ENCODE measurements around the gene ASTN2. TPM values are rescaled to one million over a fixed set of nuclear protein-coding genes. Genes with fewer than 3 reads are reported as not detected.

ASTN2 gene
- polyA plus RNA-seq, 3 donors from 2014 or later: 1.7 to 4.5 (median 2.2) TPM

- H3K27me3 Mint-ChIP-seq (ENCODE audit: low read depth in 3 of 3): peaks cover 0 to 3% (median 3%) of the 10 kb centered on the region in 3 donors
- H3K4me3 Mint-ChIP-seq: no peak overlapping the region
- H3K27ac Mint-ChIP-seq: no peak overlapping the region
- H3K4me1 Mint-ChIP-seq: no peaks in the 10 kb centered on the region
- DNase-seq: no peak
- peaks cover 0 to 23% (median 2%) of the 10 kb centered on the region in 6 donors for H3K9me3 Mint-ChIP-seq
- H3K36me3 Mint-ChIP-seq: peaks cover 0 to 7% (median 0%) of the 10 kb centered on the region in 3 donors
These were observed 469.0 kb downstream of the ASTN2 start for GRCh38 chr9:116945817-116946216.

- Mint-ChIP-seq H3K4me1 (no peaks in the 10 kb centered on the region), H3K4me3 (no peak overlapping the region), H3K36me3 (peaks cover 0 to 7% (median 0%) of the 10 kb centered on the region in 3 donors), H3K27ac (no peak overlapping the region), H3K9me3 (peaks cover 0 to 23% (median 2%) of the 10 kb centered on the region in 6 donors), H3K27me3 (ENCODE audit: low read depth in 3 of 3) (peaks cover 0 to 3% (median 3%) of the 10 kb centered on the region in 3 donors)
- DNase-seq: no peak
These were observed 469.9 kb downstream of the ASTN2 start for GRCh38 chr9:116944714-116945534.

GRCh38 chr9:116943970-116944369, 470.9 kb downstream of the ASTN2 start:
- Mint-ChIP-seq H3K27ac (no peak overlapping the region), H3K36me3 (peaks cover 0 to 7% (median 0%) of the 10 kb centered on the region in 3 donors), H3K27me3 (ENCODE audit: low read depth in 3 of 3) (peaks cover 0 to 3% (median 3%) of the 10 kb centered on the region in 3 donors), H3K4me3 (no peak overlapping the region), H3K4me1 (no peaks in the 10 kb centered on the region), H3K9me3 (peaks cover 0 to 17% (median 0%) of the 10 kb centered on the region in 6 donors)
- no peak for DNase-seq

- DNase-seq: no peak
- Mint-ChIP-seq H3K27me3 (ENCODE audit: low read depth in 3 of 3) (peaks cover 3% of the 10 kb centered on the region in 3 donors), H3K9me3 (peaks cover 0 to 11% (median 0%) of the 10 kb centered on the region in 6 donors), H3K4me1 (no peaks in the 10 kb centered on the region), H3K36me3 (peaks cover 0 to 7% (median 0%) of the 10 kb centered on the region in 3 donors), H3K27ac (no peak overlapping the region), H3K4me3 (no peak overlapping the region)
These were observed 472.2 kb downstream of the ASTN2 start for GRCh38 chr9:116942593-116943061.

- Mint-ChIP-seq H3K4me1 (no peaks in the 10 kb centered on the region), H3K27me3 (ENCODE audit: low read depth in 3 of 3) (peaks cover 3 to 11% (median 4%) of the 10 kb centered on the region in 3 donors), H3K27ac (no peak overlapping the region), H3K36me3 (peaks cover 0 to 5% (median 0%) of the 10 kb centered on the region in 3 donors), H3K9me3 (peaks cover 2 to 19% (median 3%) of the 10 kb centered on the region in 6 donors), H3K4me3 (no peak overlapping the region)
- no peak for DNase-seq
These were observed 473.6 kb downstream of the ASTN2 start for GRCh38 chr9:116941266-116941665.

GRCh38 chr9:116940614-116941215, 474.1 kb downstream of the ASTN2 start:
- H3K27ac Mint-ChIP-seq: no peak overlapping the region
- H3K4me3 Mint-ChIP-seq: no peak overlapping the region
- H3K9me3 Mint-ChIP-seq: peaks cover 3 to 24% (median 6%) of the 10 kb centered on the region in 6 donors
- H3K36me3 Mint-ChIP-seq: peaks cover 0 to 3% (median 0%) of the 10 kb centered on the region in 3 donors
- H3K4me1 Mint-ChIP-seq: no peaks in the 10 kb centered on the region
- no peak for DNase-seq
- peaks cover 3 to 16% (median 10%) of the 10 kb centered on the region in 3 donors for H3K27me3 Mint-ChIP-seq (ENCODE audit: low read depth in 3 of 3)

DNA sequence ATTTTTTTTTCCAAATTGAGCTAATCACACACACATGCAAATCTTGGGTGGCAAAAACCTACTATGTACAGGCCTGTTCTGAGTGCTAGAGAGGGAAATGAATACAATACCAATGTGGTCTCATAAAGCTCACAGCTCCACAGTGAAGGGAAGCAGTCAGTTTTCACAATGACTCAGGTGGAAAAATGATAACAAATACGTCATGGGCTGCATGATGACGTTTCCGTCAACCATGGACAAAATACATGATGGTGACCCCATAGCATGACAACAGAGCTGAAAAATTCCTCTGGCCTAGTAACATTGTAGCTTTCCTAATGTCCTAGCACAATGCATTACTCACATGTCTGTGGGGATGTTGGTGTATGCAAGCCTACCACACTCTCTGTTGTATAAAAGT, 475.2 kb downstream of the ASTN2 start:
- DNase-seq: no peak
- Mint-ChIP-seq H3K27ac (no peak overlapping the region), H3K27me3 (ENCODE audit: low read depth in 3 of 3) (peaks cover 3 to 17% (median 13%) of the 10 kb centered on the region in 3 donors), H3K9me3 (peaks cover 3 to 31% (median 6%) of the 10 kb centered on the region in 6 donors), H3K4me1 (no peaks in the 10 kb centered on the region), H3K4me3 (no peak overlapping the region), H3K36me3 (peaks cover 0 to 3% (median 0%) of the 10 kb centered on the region in 3 donors)

DNA sequence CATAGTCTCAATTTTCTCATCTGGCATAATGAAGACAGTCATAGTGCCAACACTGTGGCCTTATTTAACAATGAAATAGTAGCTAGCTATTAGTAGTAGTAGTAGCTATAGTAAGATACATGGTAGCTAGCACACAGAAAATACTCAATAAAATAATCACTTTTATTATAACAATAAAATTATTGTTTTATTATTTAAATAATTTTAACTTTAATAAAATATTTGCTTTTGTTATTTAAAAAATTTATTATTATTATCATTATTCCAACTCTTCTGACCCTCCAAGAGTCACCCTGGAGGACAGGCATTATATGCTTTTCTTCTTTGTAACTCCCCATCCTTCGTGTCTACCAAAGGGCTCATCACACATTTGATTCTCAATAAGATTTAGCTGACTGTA, 475.7 kb downstream of the ASTN2 start:
- H3K27ac Mint-ChIP-seq: no peak overlapping the region
- peaks cover 5 to 31% (median 8%) of the 10 kb centered on the region in 6 donors for H3K9me3 Mint-ChIP-seq
- DNase-seq: no peak
- H3K36me3 Mint-ChIP-seq: peaks cover 0 to 2% (median 0%) of the 10 kb centered on the region in 3 donors
- peaks cover 3 to 17% (median 13%) of the 10 kb centered on the region in 3 donors for H3K27me3 Mint-ChIP-seq (ENCODE audit: low read depth in 3 of 3)
- H3K4me3 Mint-ChIP-seq: no peak overlapping the region
- no peaks in the 10 kb centered on the region for H3K4me1 Mint-ChIP-seq

- H3K27ac Mint-ChIP-seq: peak overlapping the region in 2 of 6 donors; percentile 26 to 51
- H3K4me1 Mint-ChIP-seq: no peaks in the 10 kb centered on the region
- DNase-seq: no peak
- H3K27me3 Mint-ChIP-seq (ENCODE audit: low read depth in 3 of 3): peaks cover 3 to 15% (median 13%) of the 10 kb centered on the region in 3 donors
- no peaks in the 10 kb centered on the region for H3K36me3 Mint-ChIP-seq
- peaks cover 5 to 25% (median 9%) of the 10 kb centered on the region in 6 donors for H3K9me3 Mint-ChIP-seq
- H3K4me3 Mint-ChIP-seq: no peak overlapping the region
These were observed 477.5 kb downstream of the ASTN2 start for GRCh38 chr9:116937361-116937760.

GRCh38 chr9:116935149-116935897, 479.5 kb downstream of the ASTN2 start:
- Mint-ChIP-seq H3K27me3 (ENCODE audit: low read depth in 3 of 3) (peaks cover 2 to 19% (median 15%) of the 10 kb centered on the region in 3 donors), H3K36me3 (no peaks in the 10 kb centered on the region), H3K27ac (peak overlapping the region in 2 of 6 donors; percentile 72 to 83), H3K4me1 (no peaks in the 10 kb centered on the region), H3K9me3 (peaks cover 5 to 31% (median 11%) of the 10 kb centered on the region in 6 donors), H3K4me3 (no peak overlapping the region)
- DNase-seq: no peak

- H3K36me3 Mint-ChIP-seq: no peaks in the 10 kb centered on the region
- no peaks in the 10 kb centered on the region for H3K4me1 Mint-ChIP-seq
- peaks cover 5 to 31% (median 11%) of the 10 kb centered on the region in 6 donors for H3K9me3 Mint-ChIP-seq
- H3K27ac Mint-ChIP-seq: no peak overlapping the region
- DNase-seq: no peak
- no peak overlapping the region for H3K4me3 Mint-ChIP-seq
- H3K27me3 Mint-ChIP-seq (ENCODE audit: low read depth in 3 of 3): peaks cover 2 to 19% (median 17%) of the 10 kb centered on the region in 3 donors
These were observed 480.7 kb downstream of the ASTN2 start for GRCh38 chr9:116934131-116934530.

- no peak overlapping the region for H3K4me3 Mint-ChIP-seq
- peaks cover 2 to 19% (median 17%) of the 10 kb centered on the region in 3 donors for H3K27me3 Mint-ChIP-seq (ENCODE audit: low read depth in 3 of 3)
- no peak for DNase-seq
- H3K9me3 Mint-ChIP-seq: peaks cover 5 to 31% (median 11%) of the 10 kb centered on the region in 6 donors
- H3K36me3 Mint-ChIP-seq: no peaks in the 10 kb centered on the region
- H3K27ac Mint-ChIP-seq: no peak overlapping the region
- no peaks in the 10 kb centered on the region for H3K4me1 Mint-ChIP-seq
These were observed 481.6 kb downstream of the ASTN2 start for GRCh38 chr9:116933251-116933650.

DNA sequence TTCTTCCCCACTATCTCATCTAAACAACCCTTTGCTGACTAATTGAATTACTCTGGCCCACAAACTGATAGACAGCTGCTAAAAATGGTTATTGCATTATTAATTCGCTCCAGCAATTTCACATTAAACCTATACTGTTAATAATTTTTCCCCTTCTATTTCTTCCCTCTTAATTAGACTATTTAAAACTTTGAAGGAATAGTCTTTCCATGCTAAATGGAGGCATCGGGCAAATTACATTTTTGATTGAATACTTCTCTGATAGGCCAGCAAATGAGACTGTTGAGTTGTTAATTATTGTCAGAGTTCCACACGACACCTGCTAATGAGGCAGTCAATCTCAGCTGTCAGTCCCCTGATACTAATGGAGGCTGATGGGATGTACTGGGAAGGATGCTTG, 485.2 kb downstream of the ASTN2 start:
- no peak for DNase-seq
- Mint-ChIP-seq H3K36me3 (no peaks in the 10 kb centered on the region), H3K27me3 (ENCODE audit: low read depth in 3 of 3) (peaks cover 2 to 10% (median 3%) of the 10 kb centered on the region in 3 donors), H3K4me3 (no peak overlapping the region), H3K27ac (no peak overlapping the region), H3K4me1 (no peaks in the 10 kb centered on the region), H3K9me3 (peaks cover 0 to 10% (median 8%) of the 10 kb centered on the region in 6 donors)

Data from immature natural killer cell (primary cell).